ENCODE measurements around the gene RNF25.

GRCh38 chr2:218703341-218703740 is 31.5 kb upstream of the RNF25 start:
- TF ChIP-seq POLR2AphosphoS5 (IDR thresholded peaks at IDR 0.05) (no peak), POLR2A (IDR thresholded peaks at IDR 0.05) (no peak), CTCF (IDR thresholded peaks at IDR 0.05) (no peak), EP300 (IDR thresholded peaks at IDR 0.05) (no peak)

Data from stomach (tissue), 4 donors.